ENCODE measurements around the gene ZNF20.

The ZNF20 gene

DNA sequence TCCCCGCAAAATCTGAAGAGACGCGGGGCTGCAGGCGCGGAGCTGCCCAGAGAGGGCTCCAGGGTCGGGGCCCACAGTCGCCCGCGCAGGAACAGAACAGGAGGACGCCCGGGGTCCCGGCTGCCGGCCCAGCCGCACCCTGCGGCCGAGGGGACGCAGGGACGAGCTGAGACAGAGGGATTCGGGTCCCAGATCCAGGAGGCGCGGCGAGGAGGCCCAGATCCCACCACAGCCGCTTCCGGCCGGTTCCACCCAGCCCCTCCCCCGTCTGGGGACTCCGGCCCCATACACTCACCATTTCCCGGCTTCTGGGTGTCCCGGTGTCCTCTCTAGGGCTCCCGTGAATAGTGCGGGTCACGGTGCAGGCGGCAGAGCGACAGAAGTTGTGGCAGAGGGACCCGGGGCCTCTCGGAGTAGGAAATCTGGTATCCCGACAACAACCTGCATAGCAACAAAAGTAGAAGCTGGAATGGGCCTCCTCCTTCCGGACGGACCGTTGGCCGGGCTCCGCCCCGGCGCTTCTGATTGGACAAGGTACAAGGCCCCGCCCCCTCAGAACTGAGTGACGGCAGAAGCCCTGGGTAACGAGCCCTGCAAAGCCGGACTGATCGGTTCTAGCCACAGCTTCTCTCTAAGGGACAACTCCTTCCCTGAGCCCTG lies at the start of gene ZNF20:
ZNF20 (minus strand) TSS at position 466 of the 660 bp plus-strand sequence; CDS start at position 298, 168 bp downstream.
- ChIA-PET CTCF (no interaction called here), POLR2A (interaction anchor here (0.8 kb wide), 1 partner anchor 355 kb away, joined by 3 read pairs; no protein-coding TSS in a partner anchor)

DNA sequence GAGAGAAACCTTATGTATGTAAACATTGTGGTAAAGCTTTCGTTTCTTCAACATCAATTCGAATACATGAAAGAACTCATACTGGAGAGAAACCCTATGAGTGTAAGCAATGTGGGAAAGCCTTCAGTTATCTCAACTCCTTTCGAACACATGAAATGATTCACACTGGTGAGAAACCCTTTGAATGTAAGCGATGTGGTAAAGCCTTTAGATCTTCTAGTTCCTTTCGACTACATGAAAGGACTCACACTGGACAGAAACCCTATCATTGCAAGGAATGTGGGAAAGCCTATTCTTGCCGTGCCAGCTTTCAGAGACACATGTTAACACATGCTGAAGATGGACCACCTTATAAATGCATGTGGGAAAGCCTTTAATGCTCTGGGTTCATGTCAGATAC lies 47.5 kb upstream of the ZNF20 start:
- DNase-seq (ENCODE audit: extremely low spot score), result no peak
- ChIA-PET POLR2A (no interaction called here), CTCF (no interaction called here)
- TF ChIP-seq TARDBP (IDR thresholded peaks at IDR 0.05) (no peak), BHLHE40 (IDR thresholded peaks at IDR 0.05; ENCODE audit: borderline replicate concordance) (no peak), SP1 (IDR thresholded peaks at IDR 0.05) (no peak), LEF1 (IDR thresholded peaks at IDR 0.05; ENCODE audit: borderline replicate concordance) (no peak), FOXK2 (IDR thresholded peaks at IDR 0.05) (no peak), SUZ12 (IDR thresholded peaks at IDR 0.05) (no peak), CTBP1 (IDR thresholded peaks at IDR 0.05; ENCODE audit: borderline replicate concordance) (no peak)

More for the DNA sequence above, at the start of gene ZNF20:
- DNase-seq (ENCODE audit: extremely low spot score), result peak; percentile 20
- no peak for TF ChIP-seq BHLHE40 (IDR thresholded peaks at IDR 0.05; ENCODE audit: borderline replicate concordance)
- TF ChIP-seq, protein P1, sequence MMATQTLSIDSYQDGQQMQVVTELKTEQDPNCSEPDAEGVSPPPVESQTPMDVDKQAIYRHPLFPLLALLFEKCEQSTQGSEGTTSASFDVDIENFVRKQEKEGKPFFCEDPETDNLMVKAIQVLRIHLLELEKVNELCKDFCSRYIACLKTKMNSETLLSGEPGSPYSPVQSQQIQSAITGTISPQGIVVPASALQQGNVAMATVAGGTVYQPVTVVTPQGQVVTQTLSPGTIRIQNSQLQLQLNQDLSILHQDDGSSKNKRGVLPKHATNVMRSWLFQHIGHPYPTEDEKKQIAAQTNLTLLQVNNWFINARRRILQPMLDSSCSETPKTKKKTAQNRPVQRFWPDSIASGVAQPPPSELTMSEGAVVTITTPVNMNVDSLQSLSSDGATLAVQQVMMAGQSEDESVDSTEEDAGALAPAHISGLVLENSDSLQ (IDR thresholded peaks at IDR 0.05), result peak; percentile 85
- TF ChIP-seq SP1 (IDR thresholded peaks at IDR 0.05), result no peak
- no peak for TF ChIP-seq ZNF384 (IDR thresholded peaks at IDR 0.05)

DNA sequence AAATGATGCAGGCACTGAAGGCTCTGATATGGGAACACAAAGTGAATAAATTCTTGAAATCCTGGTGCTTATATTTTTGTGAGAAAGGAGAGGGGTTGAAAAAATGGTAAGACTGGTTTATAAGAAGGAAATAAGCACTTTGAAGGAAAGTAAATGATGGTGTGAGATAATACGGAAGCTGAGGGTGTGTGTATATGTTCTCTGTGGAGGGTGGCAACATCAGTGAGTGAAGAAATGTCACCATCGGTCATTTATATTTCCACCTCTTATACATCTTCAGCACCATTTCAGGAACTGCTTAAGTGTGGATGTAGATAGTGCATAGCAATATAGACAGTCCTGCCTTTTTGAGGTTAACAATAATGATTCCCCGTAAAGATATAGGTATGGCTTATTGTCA lies 40.2 kb upstream of the ZNF20 start:
- ChIA-PET POLR2A (no interaction called here), CTCF (no interaction called here)
- DNase-seq (ENCODE audit: extremely low spot score), result no peak
- no peak for TF ChIP-seq NFRKB (IDR thresholded peaks at IDR 0.05)
- TF ChIP-seq L3MBTL2 (conservative IDR thresholded peaks at IDR 0.05), result no peak
- no peak for TF ChIP-seq CTBP1 (IDR thresholded peaks at IDR 0.05; ENCODE audit: borderline replicate concordance)
- no peak for TF ChIP-seq SP1 (IDR thresholded peaks at IDR 0.05)
- no peak for TF ChIP-seq SUZ12 (IDR thresholded peaks at IDR 0.05)
- no peak for TF ChIP-seq FOXM1 (IDR thresholded peaks at IDR 0.05; ENCODE audit: borderline replicate concordance)
- TF ChIP-seq ARNT (IDR thresholded peaks at IDR 0.05), result no peak
- TF ChIP-seq FOXK2 (IDR thresholded peaks at IDR 0.05), result no peak
- TF ChIP-seq TARDBP (IDR thresholded peaks at IDR 0.05), result no peak
- no peak for TF ChIP-seq BHLHE40 (IDR thresholded peaks at IDR 0.05; ENCODE audit: borderline replicate concordance)
- TF ChIP-seq, protein P1 (IDR thresholded peaks at IDR 0.05), result no peak
- TF ChIP-seq ELF4 (IDR thresholded peaks at IDR 0.05), result no peak
- TF ChIP-seq HDGF (IDR thresholded peaks at IDR 0.05; ENCODE audit: borderline replicate concordance), result no peak
- no peak for TF ChIP-seq ZNF384 (IDR thresholded peaks at IDR 0.05)
- no peak for TF ChIP-seq LEF1 (IDR thresholded peaks at IDR 0.05; ENCODE audit: borderline replicate concordance)
- no peak for TF ChIP-seq FOXA1 (IDR thresholded peaks at IDR 0.05)

DNA sequence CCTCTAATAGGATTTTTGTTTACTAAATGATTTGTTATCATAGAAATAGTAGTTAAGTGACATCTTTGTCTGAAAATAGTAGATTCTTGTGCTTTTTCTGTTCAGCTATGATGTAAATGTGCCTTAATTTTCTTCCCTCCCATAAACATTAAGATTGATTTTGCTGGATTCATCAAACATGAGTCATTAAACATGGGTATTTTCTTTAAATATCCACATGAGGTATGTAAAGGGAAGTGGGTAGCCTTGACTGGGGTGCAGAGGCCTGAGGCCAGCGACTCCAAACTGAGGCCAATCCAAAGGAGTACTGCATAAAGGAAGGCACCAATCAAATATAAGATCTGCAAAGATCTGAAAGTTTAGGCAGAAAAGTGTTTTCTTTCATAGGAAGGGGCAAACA lies 26.5 kb upstream of the ZNF20 start:
- ChIA-PET POLR2A (no interaction called here), CTCF (no interaction called here)
- no peak for TF ChIP-seq NFRKB (IDR thresholded peaks at IDR 0.05)
- TF ChIP-seq ELF4 (IDR thresholded peaks at IDR 0.05), result no peak
- no peak for TF ChIP-seq FOXM1 (IDR thresholded peaks at IDR 0.05; ENCODE audit: borderline replicate concordance)
- TF ChIP-seq FOXA1 (IDR thresholded peaks at IDR 0.05), result no peak
- no peak for TF ChIP-seq SUZ12 (IDR thresholded peaks at IDR 0.05)
- TF ChIP-seq LEF1 (IDR thresholded peaks at IDR 0.05; ENCODE audit: borderline replicate concordance), result no peak
- TF ChIP-seq CTBP1 (IDR thresholded peaks at IDR 0.05; ENCODE audit: borderline replicate concordance), result no peak
- no peak for TF ChIP-seq ZNF384 (IDR thresholded peaks at IDR 0.05)
- TF ChIP-seq L3MBTL2 (conservative IDR thresholded peaks at IDR 0.05), result no peak
- no peak for TF ChIP-seq TARDBP (IDR thresholded peaks at IDR 0.05)
- TF ChIP-seq SP1 (IDR thresholded peaks at IDR 0.05), result no peak
- TF ChIP-seq HDGF (IDR thresholded peaks at IDR 0.05; ENCODE audit: borderline replicate concordance), result no peak
- no peak for TF ChIP-seq BHLHE40 (IDR thresholded peaks at IDR 0.05; ENCODE audit: borderline replicate concordance)
- no peak for DNase-seq (ENCODE audit: extremely low spot score)

DNA sequence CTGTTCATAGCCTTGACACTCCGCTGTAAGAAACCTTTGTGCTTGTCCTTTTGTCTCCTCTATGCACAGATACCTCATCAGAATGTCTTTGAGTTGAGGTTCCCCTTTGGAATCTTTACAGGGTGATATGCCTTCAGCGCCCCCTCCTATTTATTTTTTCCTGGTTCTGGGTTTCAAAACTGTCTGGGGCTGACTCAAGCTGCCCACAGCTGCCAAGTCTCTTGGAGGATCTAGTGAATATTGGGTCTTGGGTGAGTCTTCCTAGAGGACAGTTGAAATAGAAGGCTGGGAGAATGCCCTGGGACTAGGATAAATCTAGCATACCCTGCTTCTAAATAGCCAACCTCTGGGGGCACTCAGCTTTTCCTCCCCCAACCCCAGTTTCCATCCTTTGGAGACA lies 23.7 kb upstream of the ZNF20 start:
- ChIA-PET POLR2A (no interaction called here), CTCF (no interaction called here)
- no peak for DNase-seq (ENCODE audit: extremely low spot score)
- TF ChIP-seq ELF4 (IDR thresholded peaks at IDR 0.05), result no peak
- no peak for TF ChIP-seq NFRKB (IDR thresholded peaks at IDR 0.05)
- TF ChIP-seq CTBP1 (IDR thresholded peaks at IDR 0.05; ENCODE audit: borderline replicate concordance), result no peak
- TF ChIP-seq L3MBTL2 (conservative IDR thresholded peaks at IDR 0.05), result no peak
- no peak for TF ChIP-seq HDGF (IDR thresholded peaks at IDR 0.05; ENCODE audit: borderline replicate concordance)
- no peak for TF ChIP-seq SP1 (IDR thresholded peaks at IDR 0.05)
- no peak for TF ChIP-seq TARDBP (IDR thresholded peaks at IDR 0.05)

DNA sequence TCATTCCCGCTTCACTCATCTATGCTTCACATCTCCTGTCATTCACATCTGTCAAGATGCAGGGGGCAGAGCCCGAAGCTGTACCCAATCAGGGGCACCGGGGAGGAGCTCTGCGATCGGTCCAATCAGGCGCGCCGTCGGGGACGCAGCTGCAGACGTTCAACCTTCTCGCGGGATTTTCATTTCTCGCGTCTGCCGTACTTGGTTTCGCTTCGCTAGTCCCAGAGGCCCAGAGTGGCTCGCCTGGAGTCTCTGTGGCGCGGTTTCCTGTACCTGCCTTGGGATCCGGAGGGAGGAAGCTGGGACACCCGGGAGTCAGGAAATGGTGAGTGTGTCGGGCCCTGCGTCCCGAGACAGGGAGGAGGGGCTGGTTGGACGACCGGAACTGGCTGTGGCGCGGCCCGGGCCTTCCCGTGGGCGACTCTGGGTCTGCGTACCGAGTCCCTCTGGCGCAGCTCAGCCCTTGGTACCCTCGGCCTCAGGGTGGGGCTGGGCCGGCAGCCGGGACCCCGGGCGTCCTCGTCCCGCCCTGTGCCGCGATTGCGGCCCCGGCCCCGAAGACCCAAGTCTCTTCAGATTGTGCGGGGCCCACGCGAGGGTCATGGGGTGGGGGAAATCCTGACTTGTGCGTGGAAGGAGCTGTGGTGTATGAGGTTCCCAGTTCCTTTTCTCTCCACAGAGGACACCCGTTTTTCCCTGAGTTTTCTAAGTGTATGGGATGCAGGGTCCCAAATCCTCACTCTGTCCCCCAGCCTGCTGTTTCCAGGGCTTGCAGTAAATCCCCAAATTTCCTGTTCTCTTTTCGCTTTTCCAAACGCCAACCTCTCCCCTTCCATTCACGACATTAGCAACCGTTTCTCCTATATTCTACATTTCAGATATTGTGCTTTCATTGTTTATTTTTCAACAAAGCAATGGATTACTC lies 23.0 kb upstream of the ZNF20 start, which contains the start of gene ZNF136:
ZNF136 (plus strand) TSS at position 215 of the 925 bp plus-strand sequence; CDS start at position 323, 108 bp downstream.
- POLR2A ChIA-PET, result interaction anchor here (0.8 to 0.9 kb wide), 2 partner anchors 131 to 170 kb away, joined by 4 read pairs; partner anchors contain the start of genes ZNF44 and ZNF563
- peak; percentile 68 for DNase-seq (ENCODE audit: extremely low spot score)
- CTCF ChIA-PET, result interaction anchor here (1.0 kb wide), 1 partner anchor 513 kb away, joined by 3 read pairs; no protein-coding TSS in a partner anchor
- TF ChIP-seq FOXK2 (IDR thresholded peaks at IDR 0.05) (no peak), SUZ12 (IDR thresholded peaks at IDR 0.05) (no peak), FOXM1 (IDR thresholded peaks at IDR 0.05; ENCODE audit: borderline replicate concordance) (no peak), NFRKB (IDR thresholded peaks at IDR 0.05) (no peak), ZNF384 (IDR thresholded peaks at IDR 0.05) (no peak)
- TF ChIP-seq, protein P1 (IDR thresholded peaks at IDR 0.05), result peak; percentile 85
